ENCODE data around the gene MAD1L1. TPM values are rescaled to one million over a fixed set of nuclear protein-coding genes. Genes with fewer than 3 reads are reported as not detected.

MAD1L1 gene
- total and polyA plus RNA-seq, 2 of the 8 experiments (the other 6 are each of a cell fraction or from before 2014, with no cell fraction given): 40.4 to 44.6 TPM

DNA sequence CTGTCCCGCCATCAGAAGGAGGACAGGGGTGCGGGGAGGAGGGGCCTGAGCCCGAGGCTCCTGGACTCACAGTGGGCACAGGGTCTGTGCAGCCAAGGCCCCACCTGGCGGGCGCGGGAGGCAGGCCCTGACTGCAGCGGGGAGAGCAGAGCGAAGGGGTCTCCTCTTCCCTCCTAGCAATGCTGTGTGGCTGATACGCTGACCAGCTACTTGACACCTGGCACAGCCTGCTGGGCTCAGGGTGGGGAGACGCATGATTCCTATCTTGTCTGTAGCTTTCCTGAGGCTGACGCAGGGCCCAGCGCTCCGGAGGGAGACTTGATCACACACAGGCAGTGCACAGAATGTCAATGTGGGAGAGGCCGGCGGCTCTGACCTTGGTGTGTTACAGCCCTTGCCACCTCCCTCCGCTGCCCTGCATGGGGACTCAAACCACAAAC, 387.8 kb downstream of the MAD1L1 start:
- no peak overlapping the region for H4K8ac ChIP-seq (ENCODE audit: extremely low read depth, insufficient read depth, low read length)
- H3K36me3 ChIP-seq (ENCODE audit: control insufficient read depth in 2 of 4, insufficient read depth in 4 of 4, low read length in 3 of 4): no peaks in the 10 kb centered on the region; a peak in 1 of 8 replicates
- H2AFZ ChIP-seq (ENCODE audit: low read length): no peak overlapping the region
- no peak overlapping the region for H2BK120ac ChIP-seq (replicated peaks; ENCODE audit: low read depth, low read length)
- H4K5ac ChIP-seq (ENCODE audit: insufficient read length, low read depth, low read length): no peak overlapping the region
- H3K23me2 ChIP-seq (ENCODE audit: low read depth, low read length): no peaks in the 10 kb centered on the region
- FAIRE-seq (no peak), DNase-seq (ENCODE audit: low read depth in 1 of 2, low spot score in 2 of 2) (no peak)
- no peaks in the 10 kb centered on the region; a peak in 1 of 7 replicates for H3K4me1 ChIP-seq (replicated peaks in 1 of 4; ENCODE audit: control insufficient read depth in 3 of 4, insufficient read depth in 4 of 4, low read length in 3 of 4)
- H3K56ac ChIP-seq (replicated peaks; ENCODE audit: insufficient read length, low read depth, low read length): no peak overlapping the region
- no peak overlapping the region for H3K14ac ChIP-seq (ENCODE audit: insufficient read length)
- H2BK15ac ChIP-seq (ENCODE audit: low read length): no peak overlapping the region
- H3K23ac ChIP-seq (ENCODE audit: insufficient read length): no peak overlapping the region
- ChIA-PET CTCF (ENCODE audit: partially characterized antibody) (interaction anchor here (1.0 to 2.0 kb wide), 5 partner anchors 9 to 365 kb away, joined by 3 to 6 read pairs (median 3); no protein-coding TSS in a partner anchor), POLR2A (ENCODE audit: partially characterized antibody) (no interaction called here)
- peaks cover 4 to 5% of the 10 kb centered on the region in 2 experiments for H4K20me1 ChIP-seq (replicated peaks in 1 of 2; ENCODE audit: control insufficient read depth in 1 of 2, insufficient read depth in 2 of 2, low read length in 2 of 2)
- H2BK20ac ChIP-seq (ENCODE audit: low read length): no peak overlapping the region
- no peaks in the 10 kb centered on the region for H3K27me3 ChIP-seq (replicated peaks in 1 of 4; ENCODE audit: control insufficient read depth in 3 of 4, extremely low read depth in 1 of 4, insufficient read depth in 3 of 4, low read length in 3 of 4)
- no peaks in the 10 kb centered on the region; the same call in 1 of the 2 replicates for H3K79me1 ChIP-seq (ENCODE audit: low read depth, low read length)
- no peak overlapping the region for H3K18ac ChIP-seq (ENCODE audit: extremely low read depth, low read length)
- no peak overlapping the region for H3K4me2 ChIP-seq (ENCODE audit: insufficient read depth in 1 of 2, low read depth in 2 of 2, low read length in 2 of 2)
- no peaks in the 10 kb centered on the region for H3K9me3 ChIP-seq (ENCODE audit: insufficient read depth in 2 of 2, low read depth in 1 of 2, low read length in 1 of 2)
- H2AK5ac ChIP-seq (ENCODE audit: low read depth, low read length): no peak overlapping the region; the same call in 1 of the 2 replicates
- no peaks in the 10 kb centered on the region for H3K79me2 ChIP-seq (ENCODE audit: control insufficient read depth in 1 of 2, insufficient read depth in 2 of 2, low read length in 2 of 2)
- no peak overlapping the region; the same call in 1 of the 2 replicates for H3K27ac ChIP-seq (ENCODE audit: low read depth, low read length)
- no peak overlapping the region for H4K91ac ChIP-seq (replicated peaks; ENCODE audit: insufficient read length, low read length)
- no peak overlapping the region for H3K4ac ChIP-seq (replicated peaks; ENCODE audit: insufficient read length, low read depth, low read length)
- WGBS, 2 experiments (ENCODE audit: extremely low coverage in 1 of 2, insufficient coverage in 1 of 2, insufficient read length in 1 of 2, insufficient replicate concordance in 2 of 2, low coverage in 1 of 2, low lambda C conversion rate in 2 of 2, missing lambda C conversion rate in 1 of 2): 94% methylated on average over 16 of the region's 16 CpGs; no CpG with 5 or more reads in 1 of the 2 experiments
- H2BK12ac ChIP-seq (ENCODE audit: low read depth, low read length): no peak overlapping the region
- H2BK5ac ChIP-seq (ENCODE audit: low read depth, low read length): no peak overlapping the region
- no peak overlapping the region for H3K4me3 ChIP-seq (ENCODE audit: extremely low read depth in 1 of 4, insufficient read depth in 2 of 4, low read depth in 3 of 4, low read length in 4 of 4)
- H3K9ac ChIP-seq (replicated peaks in 1 of 4; ENCODE audit: extremely low read depth in 1 of 4, low read depth in 3 of 4, low read length in 3 of 4): no peak overlapping the region
- TF ChIP-seq GABPA (IDR thresholded peaks at IDR 0.05; ENCODE audit: borderline replicate concordance, insufficient read depth, low read length): no peak
- TF ChIP-seq KDM4A (IDR thresholded peaks at IDR 0.05; ENCODE audit: low read depth, low read length, severe bottlenecking): no peak
- no peak for TF ChIP-seq MAFK (IDR thresholded peaks at IDR 0.05; ENCODE audit: low read depth, low read length)
- TF ChIP-seq EGR1 (IDR thresholded peaks at IDR 0.05; ENCODE audit: borderline replicate concordance, low read depth, low read length): no peak
- TF ChIP-seq SIN3A (conservative IDR thresholded peaks at IDR 0.05 in 1 of 2, IDR thresholded peaks at IDR 0.05 in 1 of 2; ENCODE audit: low read depth in 1 of 2, low read length in 2 of 2): no peak
- TF ChIP-seq CHD1 (IDR thresholded peaks at IDR 0.05; ENCODE audit: low read depth, low read length): no peak
- no peak for TF ChIP-seq SRF (IDR thresholded peaks at IDR 0.05; ENCODE audit: low read depth, low read length)
- no peak for TF ChIP-seq BRCA1 (IDR thresholded peaks at IDR 0.05; ENCODE audit: low read depth, low read length)
- no peak for TF ChIP-seq TEAD4 (IDR thresholded peaks at IDR 0.05; ENCODE audit: low read depth, low read length)
- TF ChIP-seq POLR2A (IDR thresholded peaks at IDR 0.05; ENCODE audit: control extremely low read depth in 1 of 2, low read depth in 2 of 2, low read length in 2 of 2): no peak
- no peak for TF ChIP-seq ZNF274 (IDR thresholded peaks at IDR 0.05; ENCODE audit: borderline replicate concordance, extremely low read depth, low read length)
- TF ChIP-seq BCL11A (IDR thresholded peaks at IDR 0.05; ENCODE audit: low read depth in 2 of 2, low read length in 2 of 2): no peak
- TF ChIP-seq SAP30 (IDR thresholded peaks at IDR 0.05; ENCODE audit: insufficient read depth, insufficient replicate concordance, low read length): no peak
- TF ChIP-seq RAD21 (IDR thresholded peaks at IDR 0.05 in 1 of 2, conservative IDR thresholded peaks at IDR 0.05 in 1 of 2; ENCODE audit: low read depth in 2 of 2, low read length in 2 of 2): no peak
